ENCODE results near the gene RAB11FIP4.

RAB11FIP4 gene

DNA sequence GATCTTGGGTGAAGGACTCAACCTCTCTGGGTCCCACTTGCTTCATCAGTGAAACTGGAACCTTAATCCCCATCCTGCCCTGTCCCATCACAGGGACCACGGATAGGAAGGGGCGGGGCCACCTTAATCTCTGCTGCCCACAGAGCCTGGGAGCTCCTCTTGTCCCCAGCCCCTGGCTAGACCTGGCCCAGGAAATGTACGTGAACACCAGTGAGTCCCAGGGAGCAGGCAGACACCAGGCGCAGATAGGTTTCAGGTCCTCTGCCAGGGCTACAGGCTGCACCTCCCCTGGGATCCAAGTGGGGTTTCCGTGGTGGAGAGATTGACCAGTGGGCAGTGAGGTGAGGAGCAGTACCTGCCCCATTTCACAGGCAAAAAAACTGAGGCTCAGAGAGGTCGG lies 21.0 kb downstream of the RAB11FIP4 start:
- no peak for DNase-seq

DNA sequence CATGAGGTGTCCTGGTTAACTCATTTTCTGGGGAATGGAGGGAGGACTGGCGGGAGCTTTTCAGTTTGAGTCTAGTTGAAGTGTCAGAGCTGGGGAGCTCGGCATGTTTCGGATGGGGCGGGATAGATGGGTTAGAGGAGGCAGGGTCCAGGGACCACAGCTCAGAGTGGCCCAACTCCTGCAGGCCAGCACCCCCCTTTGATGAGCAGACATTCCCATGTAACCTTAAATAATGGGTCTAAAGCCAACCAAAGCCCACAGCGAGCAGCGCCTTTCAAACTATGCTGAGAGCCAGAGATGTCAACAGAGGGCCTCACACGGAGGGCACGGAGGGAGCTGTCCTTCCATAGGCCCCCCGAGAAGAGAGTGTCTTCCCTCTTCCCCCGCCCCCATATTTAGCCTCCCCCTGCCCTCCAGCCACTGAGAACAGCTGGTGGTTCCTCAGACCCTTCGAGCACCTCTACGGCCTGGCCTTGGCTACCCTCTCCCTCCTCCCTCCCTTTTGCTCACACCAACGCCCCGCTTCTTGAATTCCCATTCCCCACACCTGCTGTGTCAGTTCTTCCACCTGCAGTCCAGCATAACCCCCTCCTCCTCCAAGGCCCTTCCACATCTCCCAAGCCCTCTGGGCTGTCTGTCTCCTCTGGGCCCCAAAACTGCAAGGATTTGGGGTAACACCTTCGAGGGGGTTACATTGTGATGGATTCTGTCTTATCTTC lies 21.8 kb downstream of the RAB11FIP4 start:
- no peak for DNase-seq

DNA sequence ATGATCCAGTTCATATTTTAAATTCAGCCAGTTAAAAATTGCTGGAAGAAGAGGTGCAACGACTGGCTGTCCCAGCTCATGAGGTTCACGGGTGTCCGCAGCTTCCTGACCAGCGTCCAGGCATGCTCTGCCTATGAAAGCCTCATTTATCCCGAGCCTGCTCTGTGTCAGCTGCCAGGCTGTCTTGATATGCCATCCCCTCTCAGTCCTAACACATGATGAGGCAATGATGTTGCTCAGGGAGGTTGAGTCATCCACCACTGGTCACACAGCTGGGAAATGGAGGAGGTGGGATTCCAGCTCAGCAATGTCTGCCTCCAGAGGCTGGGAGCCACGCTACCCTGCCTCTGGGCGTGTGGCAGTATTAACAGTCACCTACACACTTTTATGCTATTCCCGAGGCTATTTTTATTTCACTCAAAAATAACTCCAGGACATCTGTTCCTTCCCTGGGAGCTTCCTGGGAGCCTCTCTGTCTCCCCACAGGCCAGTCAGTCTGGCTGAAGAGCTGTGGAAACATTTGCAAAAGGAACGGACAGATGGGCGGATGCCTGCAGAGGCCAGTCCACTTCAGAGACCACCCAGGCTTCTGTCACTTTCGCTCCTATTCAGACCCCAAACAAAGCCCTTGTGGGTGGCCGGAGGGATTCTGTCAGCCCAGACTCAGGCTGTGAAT lies 22.5 kb downstream of the RAB11FIP4 start:
- no peak for DNase-seq

DNA sequence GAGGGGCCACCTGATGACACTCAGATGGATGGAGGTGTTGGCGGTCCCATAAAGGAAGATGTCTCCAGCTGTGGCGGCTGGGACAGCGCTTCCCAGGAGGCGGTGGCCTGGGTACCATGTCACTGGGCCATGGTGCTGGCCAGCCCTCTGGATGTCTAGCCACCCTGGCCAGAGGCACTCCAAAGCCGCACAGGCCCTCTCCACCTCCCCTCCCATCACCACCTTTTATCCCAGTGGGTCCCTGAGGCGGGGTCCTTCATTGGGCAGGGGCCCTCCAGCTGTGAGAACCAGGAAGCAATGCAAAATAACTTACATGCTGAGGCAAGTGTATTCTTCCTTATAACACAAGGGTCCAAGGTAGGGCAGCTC lies 23.1 kb downstream of the RAB11FIP4 start:
- DNase-seq = no peak

DNA sequence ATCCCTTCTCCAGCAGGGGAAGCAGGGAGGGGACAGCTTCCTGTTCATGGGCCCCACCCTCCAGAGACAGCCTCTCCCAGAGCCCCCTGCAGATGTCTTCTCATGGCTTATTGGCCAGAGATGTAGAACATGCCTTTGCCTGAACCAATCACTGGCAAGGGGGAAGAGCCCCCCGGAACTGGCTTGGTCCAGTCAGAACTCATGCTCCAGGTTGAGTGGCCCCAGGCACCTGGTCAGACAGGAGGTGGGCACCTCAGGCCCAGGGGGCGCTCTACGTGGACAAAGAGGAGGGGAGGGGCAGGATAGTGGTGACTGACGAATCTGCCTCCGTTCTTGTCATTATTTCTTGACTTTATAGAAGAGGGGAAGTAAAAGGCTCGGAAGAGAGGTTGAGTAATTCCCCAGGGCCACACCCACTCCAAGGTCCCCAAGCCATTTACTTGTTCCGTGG lies 23.6 kb downstream of the RAB11FIP4 start:
- DNase-seq = no peak

DNA sequence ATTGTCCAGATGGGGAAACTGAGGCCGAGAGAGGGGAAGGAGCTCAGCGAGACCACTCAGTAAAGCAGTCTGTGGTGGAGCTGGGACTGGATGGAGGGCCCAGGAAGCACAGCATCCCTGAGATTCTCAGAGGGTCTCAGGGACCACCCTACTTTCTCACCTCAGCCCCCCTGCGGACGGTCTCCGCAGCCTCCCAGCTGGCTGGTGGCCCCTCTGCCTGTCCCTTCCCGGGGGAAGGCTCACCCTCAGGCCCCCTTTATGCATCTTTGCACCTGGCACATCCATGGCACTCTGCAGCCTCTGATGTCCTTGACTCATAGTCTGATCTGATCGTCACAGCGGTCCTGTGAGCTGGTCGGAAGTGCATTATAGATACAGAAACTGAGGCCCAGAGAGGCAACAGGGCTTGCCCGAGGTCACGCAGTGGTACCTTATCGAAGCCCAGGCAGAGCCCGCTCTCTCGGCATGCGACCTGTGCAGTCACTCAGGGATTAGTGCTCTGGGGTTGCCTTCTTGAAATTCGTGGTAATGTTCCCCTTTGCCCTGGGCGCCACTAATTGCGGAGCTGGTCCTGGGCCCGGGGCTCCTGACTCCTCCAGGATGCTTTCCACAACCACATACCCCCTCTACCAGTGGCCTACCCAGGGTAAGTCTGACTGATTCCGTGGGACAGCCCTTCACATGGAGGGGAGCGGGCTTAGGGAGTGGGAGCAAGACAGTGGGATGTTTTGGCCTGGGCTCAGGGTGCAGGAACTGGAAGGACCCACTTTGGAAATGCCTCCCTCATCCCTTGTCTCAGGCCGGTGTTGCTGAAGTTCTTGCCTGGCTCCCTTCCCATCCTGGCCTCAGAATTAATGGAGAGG lies 24.4 kb downstream of the RAB11FIP4 start:
- DNase-seq = no peak

DNA sequence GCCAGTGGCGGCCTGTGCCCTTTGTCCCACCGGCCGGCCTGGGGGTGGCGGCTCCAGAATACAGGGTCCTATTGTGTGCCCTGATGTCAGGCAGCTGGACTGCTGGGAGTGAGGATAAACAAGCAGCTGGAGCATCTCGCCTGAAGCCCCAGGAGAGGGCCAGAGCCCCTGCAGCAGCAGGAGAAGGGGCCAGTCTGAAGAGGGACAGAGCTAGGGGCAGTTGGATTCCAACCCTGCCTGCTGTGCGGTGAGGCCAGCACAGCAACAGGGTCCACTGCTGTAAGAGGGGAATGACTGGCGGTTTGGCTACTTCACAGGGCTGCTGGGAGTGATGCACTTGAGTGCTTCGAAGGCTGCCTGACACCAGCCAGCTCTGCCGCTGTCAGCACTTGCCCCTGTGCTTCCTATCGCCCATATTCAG lies 25.0 kb downstream of the RAB11FIP4 start:
- DNase-seq = no peak

DNA sequence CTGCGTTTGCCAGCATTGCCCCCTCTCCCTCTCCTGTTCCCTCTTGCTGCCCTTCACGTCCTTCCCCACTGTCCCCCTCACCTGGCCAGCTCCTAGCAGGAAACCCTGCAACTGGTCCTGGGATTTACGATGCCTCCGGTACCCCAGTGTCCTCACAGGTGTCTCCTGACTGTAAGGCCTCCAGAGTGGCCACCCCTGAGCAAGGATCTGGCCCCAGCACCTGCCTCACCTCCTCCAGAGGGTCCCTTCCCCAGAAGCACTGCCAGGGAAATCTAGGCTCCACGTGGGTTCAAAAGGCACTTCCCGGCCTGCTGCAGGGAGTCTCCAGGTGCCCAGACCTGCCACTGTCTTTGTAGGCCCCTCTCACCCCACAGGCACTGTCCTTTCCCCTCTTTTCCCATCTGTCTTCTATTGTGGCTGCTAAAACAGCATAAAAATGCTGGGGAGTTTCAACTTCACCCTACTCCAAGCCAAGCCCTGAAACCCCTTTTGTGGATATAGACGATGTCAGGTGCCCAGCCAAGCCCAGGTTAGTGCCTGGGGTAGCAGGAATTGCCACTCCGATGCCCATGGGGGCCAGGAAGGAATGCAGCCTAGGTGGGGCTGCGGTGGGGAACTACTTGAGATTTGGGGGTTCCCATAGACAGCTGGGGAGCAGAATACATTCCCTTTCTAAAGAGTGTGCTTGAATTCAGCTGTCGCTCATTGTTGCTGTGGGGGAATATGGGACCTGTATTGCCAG lies 25.7 kb downstream of the RAB11FIP4 start:
- no peak for DNase-seq

DNA sequence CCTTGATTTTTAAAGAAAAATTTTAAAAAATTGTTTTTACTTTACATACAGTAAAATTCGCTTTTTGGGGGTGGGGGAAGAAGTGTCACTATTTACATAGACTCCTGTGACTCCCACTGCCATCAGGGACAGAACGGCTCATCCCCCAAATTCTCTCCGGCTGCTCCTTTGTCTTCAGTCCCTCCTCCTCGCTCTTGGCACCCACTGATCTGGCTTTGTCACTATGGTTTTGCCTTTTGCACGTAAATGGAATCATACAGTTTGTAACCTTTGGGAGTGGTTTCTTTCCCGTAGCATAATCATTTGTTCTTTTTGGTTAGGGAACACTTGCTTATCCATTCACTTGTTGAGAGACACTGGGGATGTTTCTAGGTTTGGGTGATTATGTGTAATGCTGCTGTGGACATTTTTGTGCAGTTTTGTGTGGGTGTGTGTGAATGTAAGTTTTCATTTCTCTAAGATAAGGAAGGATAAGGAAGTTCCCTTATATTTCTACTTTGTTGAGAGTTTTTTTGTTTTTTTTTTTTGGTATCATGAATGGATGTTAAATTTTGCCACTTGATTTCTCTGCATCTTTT lies 27.4 kb downstream of the RAB11FIP4 start:
- no peak for DNase-seq

DNA sequence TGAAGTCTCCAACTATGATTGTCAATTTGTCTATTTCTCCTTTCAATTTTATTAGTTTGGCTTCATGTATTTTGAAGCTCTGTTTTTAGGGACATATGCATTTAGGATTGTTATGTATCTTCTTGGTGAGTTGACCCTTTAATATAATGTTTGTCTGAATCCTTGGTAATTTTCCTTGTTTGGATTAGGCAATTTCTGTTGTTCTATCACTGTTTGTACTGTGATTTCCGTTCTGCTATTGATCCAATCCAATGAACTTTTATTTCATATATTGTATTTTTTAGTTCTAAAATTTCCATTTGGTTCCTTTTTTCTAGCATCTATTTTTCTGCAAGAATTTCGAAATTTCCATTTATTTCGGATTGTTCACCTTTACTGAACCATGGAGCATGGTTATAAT lies 31.0 kb downstream of the RAB11FIP4 start:
- DNase-seq = no peak

DNA sequence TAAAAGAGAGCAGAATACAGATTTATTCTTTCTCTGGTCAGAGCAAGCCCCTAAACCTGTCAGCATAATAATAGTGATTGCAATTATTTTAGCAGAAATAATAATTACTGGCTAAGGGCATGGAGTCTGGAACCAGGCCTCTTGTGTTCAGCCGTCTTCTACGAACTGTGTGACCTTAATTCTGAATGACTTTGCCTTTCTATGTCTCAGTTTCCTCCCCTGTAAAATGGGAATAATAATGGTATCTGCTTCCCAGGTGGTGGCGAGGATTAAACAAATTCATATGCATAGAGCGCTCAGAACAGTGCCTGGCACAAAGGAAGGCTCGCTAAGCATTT lies 33.4 kb downstream of the RAB11FIP4 start:
- DNase-seq = no peak

DNA sequence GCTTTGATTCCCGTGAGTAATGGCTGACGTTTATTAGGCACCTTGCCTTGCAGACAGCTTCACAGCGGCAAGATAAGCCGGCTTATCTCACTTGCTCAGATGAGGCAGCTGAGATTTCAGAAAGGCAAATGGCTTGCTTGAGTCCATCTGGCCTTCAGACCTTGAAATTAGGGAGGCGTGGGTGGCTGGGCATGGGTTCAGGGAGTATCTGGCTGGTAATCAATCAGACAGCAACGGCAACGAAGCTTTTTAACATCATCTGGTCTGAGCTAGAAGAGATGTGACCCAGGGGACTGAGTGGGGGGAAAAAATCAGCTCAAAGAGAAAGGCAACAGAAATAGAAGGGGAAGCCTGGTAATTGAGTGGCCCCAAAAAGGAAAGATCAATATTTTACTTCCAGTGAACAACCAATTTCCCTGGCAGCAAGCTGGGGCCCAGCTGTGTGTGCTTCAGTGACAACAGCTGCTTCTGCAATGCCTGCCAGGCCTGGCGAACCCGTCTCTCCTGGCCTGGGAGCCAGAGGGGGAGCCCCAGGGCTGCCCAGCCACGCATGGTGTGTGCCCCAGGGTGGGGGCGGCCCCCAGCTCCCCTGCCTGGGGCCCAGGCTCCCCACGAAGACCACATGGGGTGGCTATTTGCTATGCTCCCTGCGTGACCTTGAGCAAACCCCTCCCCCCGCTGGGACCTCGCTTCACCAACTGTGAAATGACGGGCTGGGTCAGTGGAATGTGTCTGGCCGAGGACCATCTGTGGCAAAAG lies 34.0 kb downstream of the RAB11FIP4 start:
- no peak for DNase-seq

DNA sequence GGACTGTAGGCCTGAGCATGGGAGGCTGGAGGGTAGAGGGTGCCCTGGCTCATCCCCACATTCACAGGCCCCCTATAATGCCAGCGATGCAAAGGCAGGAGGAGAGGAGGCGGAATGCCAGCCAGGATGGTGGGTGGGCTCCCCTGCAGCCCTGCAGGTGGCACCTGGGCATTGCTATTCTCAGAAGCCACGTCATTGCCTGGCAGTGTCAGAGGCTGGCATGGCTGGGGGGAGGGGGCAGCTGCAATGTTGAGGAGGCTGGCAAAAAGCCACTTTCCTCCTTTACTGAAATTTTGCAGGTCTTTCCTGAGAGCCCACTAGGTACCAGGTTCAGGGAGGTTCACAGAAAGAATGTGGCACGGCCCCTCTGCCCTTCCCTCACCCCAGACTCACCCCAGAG lies 36.2 kb downstream of the RAB11FIP4 start:
- no peak for DNase-seq

DNA sequence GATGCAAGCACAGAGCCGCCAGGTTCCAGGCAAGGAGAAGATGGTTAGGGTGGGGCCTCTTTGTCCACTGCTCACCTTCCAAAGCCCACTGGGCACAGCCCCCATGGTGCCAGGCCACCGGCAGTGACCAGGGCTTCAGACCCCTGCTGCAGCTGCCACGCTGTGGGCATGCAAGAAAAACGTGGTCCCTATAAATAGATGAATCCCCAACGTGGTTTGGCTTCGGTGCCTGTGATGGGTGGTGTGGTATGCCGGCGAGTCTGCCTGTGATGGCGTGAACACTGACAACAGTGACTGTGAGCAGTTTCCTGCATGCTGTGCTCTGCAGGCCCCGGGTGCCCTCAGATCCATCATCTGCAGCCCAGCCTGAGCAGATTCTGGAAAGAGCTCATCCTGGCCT lies 36.6 kb downstream of the RAB11FIP4 start:
- no peak for DNase-seq

DNA sequence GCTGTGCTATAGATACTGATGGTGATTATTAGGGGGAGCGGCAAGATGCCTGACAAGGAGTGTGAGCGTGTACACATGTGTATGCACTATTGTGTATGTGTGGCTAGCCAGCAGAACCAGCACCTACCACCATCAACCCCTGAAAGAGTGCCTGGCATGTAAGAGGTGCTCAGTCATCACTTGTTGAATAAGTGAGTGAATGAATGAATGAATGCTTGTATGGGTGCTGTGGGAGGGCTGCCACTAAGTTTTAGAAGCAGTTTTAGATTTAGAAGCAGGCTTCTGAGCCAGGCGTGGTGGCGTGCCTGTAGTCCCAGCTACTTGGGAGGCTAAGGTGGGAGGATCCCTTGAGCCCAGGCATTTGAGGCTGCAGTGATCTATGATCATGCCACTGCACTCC lies 37.0 kb downstream of the RAB11FIP4 start:
- DNase-seq = no peak

DNA sequence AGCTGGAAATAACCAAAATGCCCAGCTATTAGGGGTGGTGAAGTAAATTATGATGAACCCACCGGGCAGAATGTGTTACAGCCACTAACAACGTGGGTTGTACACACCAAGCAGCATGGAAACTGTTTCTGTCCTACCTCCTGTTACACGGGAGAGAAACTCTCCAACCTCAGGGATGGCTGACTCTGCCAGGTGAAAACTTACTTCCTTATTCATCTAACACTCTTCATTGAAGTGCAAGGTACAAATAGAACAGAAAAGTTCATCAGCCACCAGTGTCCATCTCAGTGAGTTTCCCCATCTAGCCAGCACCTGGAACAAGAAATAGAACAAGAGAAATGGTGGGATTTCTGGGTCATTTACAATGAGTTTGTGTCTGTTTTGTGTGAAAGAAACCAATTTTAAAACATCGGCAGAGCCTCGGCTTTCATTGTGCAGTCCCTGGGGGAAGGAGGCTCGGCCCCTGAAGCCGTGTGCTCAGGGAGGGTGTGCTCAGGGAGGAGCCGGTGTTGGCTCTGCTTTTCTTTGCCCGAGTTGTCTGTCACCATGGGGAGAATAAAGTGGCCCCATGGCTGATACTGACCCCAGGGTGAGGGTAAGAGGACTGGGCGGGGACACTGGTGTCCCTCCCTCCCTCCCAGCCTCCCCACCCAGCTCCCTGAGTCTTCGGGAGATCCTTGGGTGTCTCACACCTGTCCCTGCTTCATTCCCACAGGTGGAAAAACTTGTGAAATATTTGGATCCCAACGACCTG lies 39.8 kb downstream of the RAB11FIP4 start:
- no peak for DNase-seq

DNA sequence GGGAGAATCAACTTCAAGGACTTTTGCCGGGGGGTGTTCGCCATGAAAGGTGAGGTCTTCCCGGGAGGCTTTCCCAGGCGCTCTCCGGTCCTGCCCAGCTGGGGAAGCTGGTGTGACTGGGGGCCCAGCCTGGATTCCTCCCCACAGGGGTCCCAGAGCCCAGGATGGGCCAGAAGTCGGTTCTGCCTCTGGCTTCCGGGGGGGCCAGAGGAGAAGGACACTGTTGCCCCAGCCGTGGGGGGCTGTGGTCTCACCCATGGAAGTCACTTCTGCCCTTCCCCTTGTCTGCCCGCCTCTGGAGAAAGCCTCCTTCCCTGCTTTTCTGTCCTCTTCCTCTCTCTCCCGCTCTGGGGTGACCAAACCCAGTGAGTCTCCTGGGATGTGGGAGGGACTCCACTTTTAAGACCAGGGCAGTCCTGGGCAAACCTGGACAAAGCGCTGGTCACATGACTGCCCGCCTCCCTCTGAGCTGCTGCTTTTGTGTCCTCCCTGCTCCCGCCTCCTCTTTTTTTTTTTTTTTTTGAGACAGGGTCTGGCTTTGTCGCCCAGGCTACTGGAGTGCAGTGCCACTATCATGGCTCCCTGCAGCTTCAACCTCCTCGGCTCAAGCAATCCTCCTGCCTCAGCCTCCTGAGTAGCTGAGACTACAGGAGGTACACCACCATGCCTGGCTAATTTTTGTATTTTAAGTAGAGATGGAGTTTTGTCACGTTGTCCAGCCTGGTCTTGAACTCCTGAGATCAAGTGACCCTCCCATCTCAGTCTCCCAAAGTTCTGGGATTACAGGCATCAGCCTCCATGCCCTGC lies 40.6 kb downstream of the RAB11FIP4 start:
- no peak for DNase-seq

DNA sequence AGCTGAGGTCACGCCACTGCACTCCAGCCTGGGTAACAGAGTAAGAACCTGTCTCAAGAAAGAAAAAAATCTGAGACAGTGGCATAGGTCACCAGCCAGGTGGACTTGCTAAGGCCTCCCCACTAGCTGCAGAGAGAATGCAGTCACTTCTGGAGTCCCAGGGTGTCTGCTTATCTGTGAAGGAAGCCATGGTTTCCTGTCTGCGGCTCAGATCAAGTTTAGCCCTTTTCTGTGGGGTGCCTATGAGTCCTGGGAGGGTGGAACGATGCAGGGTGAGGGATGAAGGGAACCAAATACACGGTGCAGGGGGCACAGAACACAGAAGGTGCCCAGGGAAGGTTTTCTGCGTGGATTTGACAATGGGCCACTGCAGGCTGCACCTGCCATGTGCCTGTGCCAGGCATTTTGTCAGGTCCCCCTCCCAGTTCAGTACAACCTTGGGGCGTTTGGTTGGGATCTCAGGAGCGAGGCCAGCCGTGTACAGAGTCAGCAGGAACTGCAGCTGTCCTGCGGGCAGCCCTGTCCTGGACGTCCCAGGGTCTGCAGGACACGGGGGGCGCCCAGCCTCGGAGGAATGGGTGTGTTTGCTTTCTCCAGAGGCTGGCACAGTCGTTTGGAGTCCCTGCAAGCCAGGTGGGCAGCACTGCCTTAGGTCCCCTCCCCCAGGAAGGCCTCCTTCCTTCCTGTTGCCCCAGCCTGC lies 41.8 kb downstream of the RAB11FIP4 start:
- no peak for DNase-seq

DNA sequence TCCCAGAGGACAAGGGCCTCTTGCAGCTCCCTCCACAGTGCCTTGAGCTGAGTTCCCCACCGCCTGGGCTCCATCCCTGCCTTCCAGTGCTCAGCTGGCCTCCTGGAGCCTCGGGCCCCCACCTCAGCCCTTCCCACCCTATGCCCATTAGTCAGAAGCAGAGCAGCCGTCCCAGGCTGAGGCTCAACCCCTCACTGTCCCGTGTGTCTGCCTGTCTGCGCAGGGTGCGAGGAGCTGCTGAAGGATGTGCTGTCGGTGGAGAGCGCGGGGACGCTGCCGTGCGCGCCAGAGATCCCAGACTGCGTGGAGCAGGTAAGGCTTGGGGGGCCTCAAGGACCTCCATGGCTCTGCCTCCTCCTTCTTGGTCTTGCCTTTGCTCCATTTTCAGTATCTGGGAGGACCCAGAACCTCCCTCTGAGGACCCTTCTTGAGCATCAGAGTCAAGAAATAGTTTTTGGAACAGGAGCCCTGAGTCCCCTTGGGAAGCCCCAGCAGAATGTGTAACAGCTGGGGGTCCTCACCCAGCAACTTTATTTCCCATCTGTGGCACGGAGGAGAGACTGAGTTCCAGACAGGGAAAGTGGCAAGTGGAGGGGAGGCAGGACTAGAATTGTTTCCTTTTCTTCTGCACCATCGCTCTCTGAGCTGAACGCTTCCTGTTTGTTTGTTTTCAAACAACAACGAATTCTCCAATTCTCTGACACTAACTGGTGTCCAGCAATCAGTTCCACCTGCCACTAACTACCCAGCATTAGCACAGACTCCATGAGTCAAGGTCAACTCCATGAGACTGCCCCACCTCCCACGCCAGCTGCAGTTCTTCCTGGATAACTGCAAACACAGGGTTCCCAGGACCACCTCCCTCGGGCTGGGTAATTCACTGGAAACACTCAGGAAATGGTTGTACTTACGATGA lies 42.6 kb downstream of the RAB11FIP4 start:
- no peak for DNase-seq
